Inflammatory macrophage (primary cell): ENCODE data around the gene LARGE1.
"Not testable (repeated sequence)": the region's sequence is repeated elsewhere in the genome, so short reads cannot be mapped to it uniquely, and the experiment has no call there.

ENCODE experiments used
- DNase-seq, 2 donors: peaks; one replicate each; pipeline ENCODE4 v3.0.0-alpha.2; 2020 to 2022

Gene LARGE1

DNA sequence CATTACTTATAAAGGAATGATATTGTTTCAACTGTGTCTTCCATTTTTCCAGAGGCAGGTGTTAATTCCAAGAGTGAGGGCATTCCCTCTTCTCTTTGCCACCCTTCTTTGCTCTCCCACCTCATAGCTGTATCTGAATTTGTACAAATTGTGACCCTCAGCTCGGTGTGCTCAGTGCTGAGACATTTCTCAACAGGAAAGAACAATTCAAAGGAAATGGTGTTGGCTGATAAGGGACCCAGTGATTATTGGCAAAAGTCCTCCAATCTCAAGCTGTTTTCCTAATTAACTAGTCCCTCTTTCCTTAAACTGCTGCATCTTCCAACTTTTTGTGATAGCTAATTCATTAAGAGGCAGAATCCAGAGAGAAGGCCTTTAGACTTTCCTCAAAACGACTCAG, 453.2 kb downstream of the LARGE1 start:
- no peak for DNase-seq

- no peak for DNase-seq
Measured at GRCh38 chr22:33465554-33465953, 454.7 kb downstream of the LARGE1 start.

DNA sequence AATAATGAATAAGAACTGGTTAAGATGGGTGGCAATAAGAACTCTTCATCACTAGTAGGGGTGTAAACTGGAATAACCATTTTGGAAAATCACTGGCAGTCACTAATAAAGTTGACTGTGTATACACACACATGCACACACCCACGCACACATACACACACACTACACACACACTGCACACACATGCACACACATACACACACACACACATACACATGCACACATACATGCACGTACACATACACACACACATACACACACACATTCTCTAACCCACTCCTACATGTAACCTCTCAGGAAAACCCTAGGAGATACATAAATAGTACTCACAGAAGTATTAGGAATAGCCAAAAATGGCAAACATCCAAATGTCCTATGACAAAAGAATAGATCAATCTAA, 455.6 kb downstream of the LARGE1 start:
- no peak for DNase-seq

DNA sequence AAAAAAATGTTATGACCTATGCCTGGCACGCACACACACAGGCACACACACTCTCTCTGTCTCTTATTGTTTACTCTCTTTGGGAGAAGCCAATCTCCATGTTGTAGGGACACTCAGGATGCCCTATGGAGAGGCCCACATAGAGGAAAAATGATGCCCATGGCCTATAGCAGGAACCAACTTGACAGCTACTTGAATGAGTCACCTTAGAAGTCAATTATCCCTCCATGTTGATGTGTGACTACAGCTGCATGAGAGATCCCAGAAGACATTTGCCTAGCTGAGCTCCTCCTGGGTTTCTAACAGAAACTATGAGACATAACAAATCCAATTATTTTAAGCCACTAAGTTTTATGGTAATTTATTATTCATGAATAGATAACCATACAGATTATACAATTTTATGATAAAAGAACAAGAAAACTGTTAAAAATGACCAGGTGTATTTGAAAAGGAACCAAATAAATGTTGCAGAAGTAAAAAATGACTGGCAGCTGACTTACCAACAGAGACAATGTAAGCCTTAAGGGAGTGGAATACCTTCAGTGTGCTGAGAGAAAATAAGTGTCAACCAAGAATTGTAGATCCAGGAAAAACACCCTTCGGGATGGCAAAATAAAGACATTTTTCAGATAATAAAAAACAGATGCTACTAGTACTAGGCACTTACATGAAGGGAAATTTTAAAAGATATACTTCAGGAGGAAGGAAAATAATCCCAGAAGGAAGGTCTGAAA, 458.4 kb downstream of the LARGE1 start:
- DNase-seq: no peak

DNA sequence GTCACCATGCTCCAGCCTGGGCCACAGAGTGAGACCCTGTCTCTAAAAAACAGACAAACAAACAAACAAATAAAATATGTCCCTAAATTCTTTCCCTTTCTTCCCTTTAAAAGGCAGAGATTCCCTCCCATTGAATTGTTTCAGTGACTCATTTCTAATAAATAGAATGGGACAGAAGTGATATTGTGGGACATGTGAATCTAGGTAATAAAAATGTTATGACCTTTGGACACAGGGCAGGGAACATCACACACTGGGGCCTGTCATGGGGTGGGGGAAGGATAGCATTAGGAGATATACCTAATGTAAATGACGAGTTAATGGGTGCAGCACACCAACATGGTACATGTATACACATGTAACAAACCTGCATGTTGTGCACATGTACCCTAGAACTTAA, 459.0 kb downstream of the LARGE1 start:
- DNase-seq: not testable (repeated sequence)

- no peak for DNase-seq
Measured at GRCh38 chr22:33459137-33459536, 461.1 kb downstream of the LARGE1 start.

DNA sequence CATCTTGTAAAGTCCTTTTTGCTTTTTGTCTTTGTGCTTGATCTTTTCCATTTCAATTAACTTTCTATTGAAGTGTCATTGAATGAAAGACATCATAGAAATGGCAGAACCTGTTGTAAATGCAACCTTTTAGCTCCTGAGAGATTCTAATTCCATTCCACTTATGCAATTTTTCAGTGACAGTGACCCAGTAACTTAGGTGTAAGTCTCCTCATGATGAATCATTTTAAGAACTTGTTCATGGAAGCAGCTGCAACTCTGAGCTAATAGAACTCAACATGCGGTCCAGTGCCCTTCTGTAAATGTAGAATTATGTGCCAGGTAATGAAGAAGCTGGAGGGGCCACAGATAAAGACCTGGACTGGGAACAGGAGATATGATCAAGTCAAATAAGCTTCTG, 463.8 kb downstream of the LARGE1 start:
- DNase-seq: no peak

DNA sequence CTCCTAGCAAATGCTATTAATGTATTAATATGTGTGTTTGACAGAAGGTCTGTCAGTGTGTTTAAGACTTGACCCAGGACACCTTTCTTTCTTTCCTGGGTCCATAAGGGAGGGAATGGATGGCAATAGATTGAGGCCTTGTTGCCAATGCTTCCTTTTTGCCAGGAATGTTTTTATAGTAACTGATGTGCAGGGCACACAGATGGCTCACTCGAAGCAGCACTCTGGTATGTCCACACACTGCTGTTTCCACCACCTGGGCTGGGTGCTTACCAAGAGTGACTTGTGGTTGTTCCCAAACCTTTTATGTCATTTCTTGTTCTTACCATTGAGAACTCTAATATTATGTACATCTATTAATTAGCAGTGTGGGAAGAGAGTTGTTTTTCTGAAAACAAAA, 465.2 kb downstream of the LARGE1 start:
- no peak for DNase-seq

GRCh38 chr22:33451866-33452469, 468.3 kb downstream of the LARGE1 start:
- DNase-seq: no peak

- no peak for DNase-seq
Measured at GRCh38 chr22:33450756-33451155, 469.5 kb downstream of the LARGE1 start.

DNA sequence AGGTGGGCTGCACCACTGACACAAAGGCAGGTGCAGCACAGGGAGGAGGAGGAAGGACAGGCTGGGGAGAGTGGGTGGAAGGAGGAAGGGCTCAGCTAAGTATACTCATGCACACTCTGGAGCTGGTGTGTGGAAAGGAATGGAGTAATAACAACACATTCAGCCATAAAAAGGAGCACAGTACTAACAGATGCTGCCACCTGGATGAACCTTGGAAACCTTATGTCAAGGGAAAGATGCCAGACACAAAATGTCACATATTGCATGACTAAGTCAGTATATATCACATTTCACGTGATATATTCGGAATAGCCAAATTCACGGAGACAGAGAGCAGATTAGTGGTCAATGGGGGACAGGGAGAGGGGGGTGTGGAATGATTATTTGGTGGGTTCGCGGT, 472.5 kb downstream of the LARGE1 start:
- no peak for DNase-seq

GRCh38 chr22:33443683-33444082, 476.6 kb downstream of the LARGE1 start:
- DNase-seq: no peak

GRCh38 chr22:33440756-33441155, 479.5 kb downstream of the LARGE1 start:
- DNase-seq: no peak

DNA sequence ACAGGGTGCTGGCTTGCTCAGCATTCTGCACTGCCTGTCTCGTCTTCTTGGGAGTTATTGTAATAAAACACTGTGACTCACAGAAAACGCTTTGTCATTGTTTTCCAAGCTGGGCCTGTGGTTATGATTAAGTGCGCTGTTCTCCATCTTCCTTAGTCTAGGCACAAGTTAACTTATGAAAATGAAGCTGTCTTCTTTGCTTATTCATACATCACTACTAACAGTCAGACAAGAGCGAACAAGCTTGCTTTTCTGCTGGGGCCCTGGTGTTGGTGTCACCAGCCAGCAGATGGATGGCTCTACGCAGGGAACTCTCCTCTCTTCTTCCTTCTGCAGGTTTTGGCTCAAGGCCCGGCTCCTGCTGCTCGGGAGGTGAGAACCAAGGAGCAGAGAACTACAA, 482.0 kb downstream of the LARGE1 start:
- no peak for DNase-seq

- no peak for DNase-seq
Measured at GRCh38 chr22:33431300-33431699, 489.0 kb downstream of the LARGE1 start.

GRCh38 chr22:33429281-33429680, 491.0 kb downstream of the LARGE1 start:
- no peak for DNase-seq

DNA sequence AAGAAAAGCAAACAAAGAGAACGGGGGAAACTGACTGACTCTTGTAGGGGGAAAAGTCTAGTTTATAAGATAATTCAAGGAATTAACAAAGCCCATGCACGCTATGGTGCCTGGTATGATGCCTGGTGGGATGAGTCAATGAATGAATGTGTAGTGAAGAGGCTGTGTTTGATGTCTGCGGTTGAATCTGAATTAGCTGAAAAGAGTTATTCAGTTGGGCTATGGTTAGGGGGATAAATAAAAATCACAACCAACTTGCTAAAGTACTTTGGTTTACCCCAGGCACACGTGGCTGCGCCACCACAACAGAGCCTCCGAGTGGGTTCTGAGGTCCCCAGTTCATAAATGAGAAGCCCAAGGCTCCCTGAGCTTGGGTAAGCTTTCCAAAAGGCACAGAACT, 492.8 kb downstream of the LARGE1 start:
- DNase-seq: no peak

DNA sequence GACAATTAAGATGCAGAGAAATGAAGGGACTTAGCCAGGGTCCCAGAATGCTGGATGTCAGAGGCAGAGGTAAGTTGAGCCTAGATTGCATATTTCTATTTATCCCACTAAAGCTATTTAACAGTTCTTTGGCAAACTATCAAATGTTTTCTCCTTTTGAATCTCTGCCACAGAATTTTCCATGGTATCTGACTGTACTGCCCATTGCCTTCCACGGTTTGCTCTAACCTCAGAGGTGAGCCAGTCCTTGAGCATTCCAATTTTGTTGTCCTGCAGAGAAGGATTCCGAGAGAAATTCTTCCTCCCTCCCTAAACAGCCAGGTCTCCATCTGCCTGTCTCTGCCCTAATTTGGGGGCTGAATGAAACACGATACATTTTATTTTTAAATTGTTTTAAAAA, 493.8 kb downstream of the LARGE1 start:
- DNase-seq: no peak

- DNase-seq: no peak
Measured at GRCh38 chr22:33421859-33422258, 498.4 kb downstream of the LARGE1 start.

DNA sequence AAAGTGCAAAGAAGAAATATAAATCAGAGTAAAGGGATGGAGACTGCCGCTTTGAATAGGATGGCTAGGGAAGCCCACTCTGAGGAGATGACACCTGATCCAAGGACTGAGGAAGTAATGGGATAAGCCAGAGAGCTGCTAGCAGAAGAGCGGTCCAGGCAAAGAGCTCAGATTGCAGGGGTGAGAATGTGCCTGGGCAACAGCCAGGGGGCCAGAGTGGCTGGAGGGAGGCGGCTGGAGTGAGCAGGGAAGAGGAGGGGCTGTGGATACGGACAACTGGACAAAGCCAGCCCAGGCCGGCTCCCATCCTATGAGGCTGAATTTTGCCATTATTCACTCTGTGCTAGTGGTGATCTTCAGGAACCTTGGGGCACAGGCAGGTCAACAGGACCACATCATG, 501.8 kb downstream of the LARGE1 start:
- DNase-seq: no peak

DNA sequence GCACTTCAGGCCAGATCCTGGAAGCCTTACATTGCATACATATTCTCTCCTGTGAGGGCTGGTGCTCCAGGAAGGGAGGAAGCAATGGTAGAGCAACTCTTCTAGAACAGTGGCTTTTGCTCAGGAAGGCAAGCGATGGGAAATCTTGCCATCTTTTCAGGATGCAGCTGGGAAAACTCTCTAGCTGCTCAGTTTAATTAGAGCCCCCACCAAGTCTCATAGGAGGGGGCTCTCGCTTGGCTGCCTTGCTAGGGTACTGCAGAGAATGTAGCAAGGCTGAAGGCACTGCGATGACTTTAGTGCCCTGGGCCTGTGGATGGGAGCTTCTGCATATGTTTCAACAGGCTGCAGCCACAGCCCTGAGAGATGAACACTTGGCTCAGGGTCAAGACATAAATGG, 504.9 kb downstream of the LARGE1 start:
- DNase-seq: no peak

GRCh38 chr22:33409079-33409478, 511.2 kb downstream of the LARGE1 start:
- no peak for DNase-seq

DNA sequence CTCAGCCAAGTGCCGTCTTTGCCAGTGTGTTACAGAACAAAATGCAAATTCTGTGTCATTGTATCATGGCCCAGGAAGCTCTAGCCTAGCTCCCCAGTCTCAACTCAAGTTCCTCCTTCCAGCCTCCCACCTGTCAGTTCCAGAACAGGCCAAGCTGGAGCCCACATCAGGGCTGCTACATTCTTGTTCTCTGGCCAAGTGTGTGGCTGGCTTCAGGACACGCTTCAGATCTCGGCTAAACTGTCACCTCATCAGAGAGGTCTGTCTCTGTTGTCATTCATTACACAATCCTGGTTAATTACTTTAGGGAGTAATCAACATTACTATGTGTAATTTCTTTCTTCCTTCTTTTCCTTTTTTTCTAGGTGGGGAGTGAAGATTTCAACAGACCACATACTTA, 515.1 kb downstream of the LARGE1 start:
- no peak for DNase-seq

- DNase-seq: no peak
Measured at GRCh38 chr22:33404723-33405122, 515.6 kb downstream of the LARGE1 start.

DNA sequence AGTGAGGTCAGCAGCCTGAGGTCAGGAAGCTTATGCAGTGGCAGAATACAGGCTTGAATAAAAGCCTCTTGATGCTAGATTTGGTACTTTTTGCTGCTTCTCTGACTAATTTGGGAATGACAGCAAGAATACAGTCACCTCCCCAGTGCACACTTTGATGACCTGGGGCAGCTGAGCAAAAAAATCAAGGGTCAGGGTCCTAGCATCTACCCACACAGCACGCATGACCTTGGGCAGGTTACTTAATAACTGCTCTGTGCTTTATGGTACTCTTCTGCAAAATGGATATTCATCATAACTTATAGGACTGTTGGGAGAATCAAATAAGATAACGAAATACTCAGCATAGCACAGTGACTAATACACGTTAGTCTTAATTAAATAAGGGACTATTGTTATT, 518.0 kb downstream of the LARGE1 start:
- DNase-seq: no peak
